ENCODE data around the gene UCHL5.

DNA sequence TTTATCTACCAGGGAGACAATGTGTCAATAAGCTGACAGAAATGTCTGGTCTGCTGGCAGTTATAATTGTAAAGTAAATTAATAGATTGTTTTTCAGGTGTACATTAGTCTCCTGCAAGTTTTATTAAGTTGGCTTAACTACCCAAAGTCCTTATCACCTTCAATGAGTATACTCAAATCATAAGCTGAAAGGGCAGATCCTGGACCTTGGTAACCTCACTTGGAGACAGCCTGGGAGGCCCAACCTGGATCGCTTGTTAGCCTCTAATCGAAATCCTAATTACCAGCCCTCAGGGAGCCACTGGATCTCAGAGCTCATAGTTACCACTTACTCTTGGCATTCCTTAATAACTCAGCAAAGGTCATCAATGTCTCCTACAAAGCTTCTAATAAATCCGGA is 49.7 kb downstream of the UCHL5 start:
- TF ChIP-seq EZH2 (IDR thresholded peaks at IDR 0.05; ENCODE audit: insufficient read depth, poor library complexity, severe bottlenecking) (no peak), EZH2phosphoT487 (IDR thresholded peaks at IDR 0.05; ENCODE audit: insufficient read depth, low read depth) (no peak)

Data from GM23248 (cell line).